Bronchial epithelial cell (primary cell): Measurements from ENCODE around the gene A1CF. TPM values are rescaled to one million over a fixed set of nuclear protein-coding genes. Genes with fewer than 3 reads are reported as not detected.
A peak's percentile ranks its signal among the peaks of the same experiment; 100 is the strongest.
"Not testable (repeated sequence)": the region's sequence is repeated elsewhere in the genome, so short reads cannot be mapped to it uniquely, and the experiment has no call there.

Experiments
- DNase-seq: peaks from one replicate; pipeline ENCODE4 v3.0.0-alpha.2; 2010; ENCODE audit warnings: low read depth
- FAIRE-seq: peaks from 2 replicates; lab custom pipeline; 2011; peaks lifted over from hg19 to GRCh38; lab: Jason Lieb, UNC
- H3K27me3 ChIP-seq: 2 replicates; pipeline ENCODE4 v1.5.1; 2011; ENCODE audit warnings: low read length; ENCODE audit not compliant: control insufficient read depth, insufficient read depth
- H3K36me3 ChIP-seq: 2 replicates; pipeline ENCODE4 v1.5.1; 2011; ENCODE audit warnings: low read length; ENCODE audit not compliant: control insufficient read depth, insufficient read depth
- H3K4me3 ChIP-seq: 2 replicates; pipeline ENCODE4 v1.5.1; 2011; ENCODE audit warnings: mild to moderate bottlenecking, low read depth, low read length, control low read depth
- total RNA-seq: library from RNA; depleted of rRNA; stranded (reverse); fragments of >200 nt; gene quantifications from 2 replicates; pipeline ENCODE4 v1.2.1, GENCODE V29; 2014
- TF ChIP-seq, protein P1 (sequence below): IDR thresholded peaks from 2 replicates; pipeline ENCODE4 v1.5.1; 2011; ENCODE audit warnings: mild to moderate bottlenecking, moderate library complexity, low read length, control low read depth, inconsistent platforms; ENCODE audit not compliant: insufficient read depth, severe bottlenecking

Gene A1CF
- total RNA-seq, 1 donor from 2014 or later = not detected

DNA sequence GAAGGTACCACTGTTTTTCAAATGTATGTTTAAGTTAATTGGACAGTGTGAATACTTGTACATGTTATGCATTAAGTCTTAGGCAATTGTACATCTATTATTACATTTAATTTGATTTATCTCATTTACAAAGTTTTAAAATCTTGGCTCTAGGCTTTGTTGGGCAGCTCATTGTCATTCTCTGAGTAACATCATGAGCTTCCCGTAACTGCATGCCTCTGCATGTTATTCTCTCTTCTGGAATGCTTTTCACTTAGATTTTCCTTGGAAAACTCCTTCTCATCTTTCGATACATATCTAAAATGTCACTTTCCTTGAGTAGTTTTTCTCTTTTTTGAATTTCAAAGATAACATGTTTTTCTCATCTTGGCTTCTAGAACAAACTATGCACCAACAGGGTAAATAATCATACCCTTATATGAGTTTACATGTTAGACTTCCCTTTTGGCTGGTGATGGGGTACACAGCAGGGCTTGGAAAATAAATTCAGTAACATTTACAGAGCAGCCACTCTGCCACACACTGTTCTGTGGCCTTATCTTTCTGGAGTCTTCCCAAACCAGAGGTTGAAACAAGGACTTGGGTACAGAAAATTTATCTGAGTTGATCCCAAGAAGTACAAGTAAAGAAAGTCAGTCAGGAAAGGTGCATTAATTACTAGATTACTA, 42.2 kb upstream of the A1CF start:
- no peak overlapping the region for H3K4me3 ChIP-seq
- no peaks in the 10 kb centered on the region for H3K36me3 ChIP-seq
- FAIRE-seq = no peak
- H3K27me3 ChIP-seq = no peaks in the 10 kb centered on the region
- TF ChIP-seq, protein P1, sequence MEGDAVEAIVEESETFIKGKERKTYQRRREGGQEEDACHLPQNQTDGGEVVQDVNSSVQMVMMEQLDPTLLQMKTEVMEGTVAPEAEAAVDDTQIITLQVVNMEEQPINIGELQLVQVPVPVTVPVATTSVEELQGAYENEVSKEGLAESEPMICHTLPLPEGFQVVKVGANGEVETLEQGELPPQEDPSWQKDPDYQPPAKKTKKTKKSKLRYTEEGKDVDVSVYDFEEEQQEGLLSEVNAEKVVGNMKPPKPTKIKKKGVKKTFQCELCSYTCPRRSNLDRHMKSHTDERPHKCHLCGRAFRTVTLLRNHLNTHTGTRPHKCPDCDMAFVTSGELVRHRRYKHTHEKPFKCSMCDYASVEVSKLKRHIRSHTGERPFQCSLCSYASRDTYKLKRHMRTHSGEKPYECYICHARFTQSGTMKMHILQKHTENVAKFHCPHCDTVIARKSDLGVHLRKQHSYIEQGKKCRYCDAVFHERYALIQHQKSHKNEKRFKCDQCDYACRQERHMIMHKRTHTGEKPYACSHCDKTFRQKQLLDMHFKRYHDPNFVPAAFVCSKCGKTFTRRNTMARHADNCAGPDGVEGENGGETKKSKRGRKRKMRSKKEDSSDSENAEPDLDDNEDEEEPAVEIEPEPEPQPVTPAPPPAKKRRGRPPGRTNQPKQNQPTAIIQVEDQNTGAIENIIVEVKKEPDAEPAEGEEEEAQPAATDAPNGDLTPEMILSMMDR = no peak
- peak; percentile 57 for DNase-seq

DNA sequence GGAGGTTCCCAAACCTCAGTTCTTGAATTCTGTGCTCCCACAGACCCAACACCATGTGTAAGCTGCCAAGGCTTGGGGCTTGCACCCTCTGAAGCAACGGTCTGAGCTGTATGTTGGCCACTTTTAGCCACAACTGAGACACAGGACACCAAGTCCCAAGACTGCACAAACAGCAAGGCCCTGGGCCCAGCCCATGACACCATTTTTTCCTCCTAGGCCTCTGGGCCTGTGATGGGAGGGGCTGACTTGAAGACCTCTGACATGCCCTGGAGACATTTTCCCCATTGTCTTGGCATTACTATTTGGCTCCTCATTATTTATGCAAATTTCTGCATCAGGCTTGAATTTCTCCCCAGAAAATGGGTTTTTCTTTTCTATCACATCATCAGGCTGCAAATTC, 38.0 kb upstream of the A1CF start:
- not testable (repeated sequence) for H3K4me3 ChIP-seq, DNase-seq, FAIRE-seq, H3K36me3 ChIP-seq, H3K27me3 ChIP-seq

DNA sequence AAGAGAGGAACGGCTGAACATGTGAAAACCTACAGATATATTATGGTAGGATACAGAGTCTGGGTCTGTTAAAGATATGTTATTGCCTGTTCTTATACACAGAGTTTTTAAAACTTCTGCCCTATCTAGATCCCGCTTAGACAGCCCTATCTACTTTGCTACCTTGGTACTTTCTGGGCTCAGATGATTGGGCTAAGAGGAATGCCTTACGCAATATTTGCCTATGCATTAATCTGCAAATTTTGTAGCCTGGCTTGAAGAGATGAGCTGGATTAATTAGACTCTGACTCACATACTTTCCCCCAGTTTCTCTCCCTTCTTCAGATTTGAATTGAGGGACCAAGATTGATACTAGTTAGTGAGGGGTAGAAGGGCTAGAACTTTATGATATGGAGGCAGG, 33.6 kb upstream of the A1CF start:
- peak; percentile 85 for DNase-seq
- no peaks in the 10 kb centered on the region for H3K27me3 ChIP-seq
- FAIRE-seq = no peak
- no peak overlapping the region for H3K4me3 ChIP-seq
- TF ChIP-seq, protein P1 = no peak
- H3K36me3 ChIP-seq = no peaks in the 10 kb centered on the region

DNA sequence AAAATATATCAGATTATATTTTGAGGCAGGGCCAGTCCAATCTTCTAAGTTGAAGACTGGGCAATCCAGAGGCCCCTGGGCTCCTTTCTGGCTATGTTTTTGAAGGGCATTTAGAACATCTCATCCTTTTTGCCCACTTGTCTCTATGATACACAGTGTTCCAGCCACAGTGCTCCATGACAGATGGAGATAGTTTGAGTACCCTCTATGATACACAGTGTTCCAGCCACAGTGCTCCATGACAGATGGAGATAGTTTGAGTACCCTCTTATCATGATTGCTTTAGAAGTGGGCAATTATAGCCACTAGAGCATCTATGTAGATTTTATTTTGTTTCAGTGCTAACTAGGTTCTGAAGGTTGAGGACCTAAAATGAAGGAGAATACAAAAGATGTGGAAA, 33.1 kb upstream of the A1CF start:
- Histone ChIP-seq H3K36me3 (no peaks in the 10 kb centered on the region), H3K27me3 (no peaks in the 10 kb centered on the region), H3K4me3 (no peak overlapping the region)
- DNase-seq (no peak), FAIRE-seq (no peak)
- TF ChIP-seq, protein P1 = no peak

DNA sequence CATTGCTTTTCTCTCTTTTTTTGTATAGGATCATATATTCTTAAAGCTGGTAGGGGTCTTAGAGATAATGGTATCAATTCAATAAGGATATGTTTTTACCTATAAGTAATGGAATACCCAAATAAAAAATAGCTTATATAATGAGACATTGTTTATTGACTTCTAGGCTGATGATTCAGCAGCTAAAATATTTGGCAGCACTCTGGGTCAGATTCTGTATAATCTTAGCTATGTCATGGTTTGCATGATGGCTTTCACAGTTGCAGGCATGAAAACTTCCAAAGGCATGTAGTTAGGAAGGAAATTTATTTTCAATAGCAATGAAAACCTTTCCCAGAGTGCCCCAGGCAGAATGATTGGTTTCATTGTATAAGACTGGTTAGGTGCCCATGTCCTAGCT, 32.1 kb upstream of the A1CF start:
- DNase-seq = peak; percentile 73
- FAIRE-seq = no peak
- Histone ChIP-seq H3K27me3 (no peaks in the 10 kb centered on the region), H3K4me3 (no peak overlapping the region), H3K36me3 (no peaks in the 10 kb centered on the region)
- TF ChIP-seq, protein P1 = no peak

DNA sequence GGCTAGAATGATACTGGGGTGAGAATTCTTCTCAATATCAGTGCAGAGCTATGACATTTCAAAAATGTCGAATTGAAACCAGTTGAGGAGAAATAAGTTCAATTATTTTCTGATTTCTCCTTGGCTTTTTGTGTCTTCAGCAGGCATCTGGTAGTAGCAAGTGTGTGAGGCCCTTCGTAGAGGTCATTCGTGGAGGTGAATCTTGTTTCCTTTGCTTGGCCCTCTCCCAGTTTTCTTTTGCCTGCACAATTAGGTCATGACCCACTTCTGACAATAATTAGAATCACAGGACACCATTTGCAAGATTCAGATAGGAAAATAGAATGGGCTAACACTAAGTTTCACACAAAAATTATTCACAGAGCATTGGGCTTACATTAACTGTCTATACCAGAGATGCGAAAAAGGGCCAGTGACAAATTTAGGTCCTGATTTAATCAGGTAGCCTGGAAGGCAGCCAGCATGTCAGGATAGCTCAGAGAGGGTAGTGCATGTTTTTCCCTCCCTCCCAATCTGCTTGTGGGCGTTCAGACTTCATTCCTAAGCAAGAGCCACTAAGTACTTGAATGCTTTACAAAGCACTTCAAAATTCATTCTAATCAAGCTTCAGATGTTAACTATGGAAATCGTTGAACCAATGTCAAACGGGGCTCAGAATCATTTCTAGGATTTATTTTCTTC, 24.0 kb upstream of the A1CF start:
- Histone ChIP-seq H3K27me3 (no peaks in the 10 kb centered on the region), H3K4me3 (no peak overlapping the region), H3K36me3 (no peaks in the 10 kb centered on the region)
- FAIRE-seq = no peak
- TF ChIP-seq, protein P1 = no peak
- no peak for DNase-seq
